Small intestine (tissue), 7 donors: Measurements from ENCODE around the gene VPS35. TPM values are rescaled to one million over a fixed set of nuclear protein-coding genes. Genes with fewer than 3 reads are reported as not detected.

Experiments used
- DNase-seq, 2 donors: peaks; one replicate each; pipeline versions ENCODE4 v3.0.0 to v3.0.0-alpha.2; 2013
- FAIRE-seq: peaks from 2 replicates; lab custom pipeline; 2012; peaks lifted over from hg19 to GRCh38; lab: Jason Lieb, UNC
- H3K27ac ChIP-seq, 3 donors: one replicate each; pipeline ENCODE4 v1.5.1; 2013; ENCODE audit warnings: low read length in 2 of 3, mild to moderate bottlenecking in 2 of 3, control low read depth in 1 of 3, inconsistent platforms in 1 of 3, low read depth in 1 of 3, moderate library complexity in 1 of 3
- H3K27me3 ChIP-seq, 3 donors: one replicate each; pipeline ENCODE4 v1.6.1; 2013; ENCODE audit warnings: low read length in 3 of 3, inconsistent platforms in 1 of 3; ENCODE audit not compliant: control insufficient read depth in 3 of 3, insufficient read depth in 3 of 3
- H3K36me3 ChIP-seq, 3 donors: one replicate each; pipeline ENCODE4 v1.6.1; 2013; ENCODE audit warnings: low read length in 3 of 3, inconsistent platforms in 1 of 3, low read depth in 1 of 3, mild to moderate bottlenecking in 1 of 3, moderate library complexity in 1 of 3; ENCODE audit not compliant: control insufficient read depth in 3 of 3, insufficient read depth in 2 of 3
- H3K4me1 ChIP-seq, 3 donors: one replicate each; pipeline ENCODE4 v1.6.1; 2013; ENCODE audit warnings: low read length in 2 of 3, inconsistent platforms in 1 of 3, low read depth in 1 of 3, mild to moderate bottlenecking in 1 of 3, moderate library complexity in 1 of 3; ENCODE audit not compliant: control insufficient read depth in 3 of 3, insufficient read depth in 2 of 3
- H3K4me3 ChIP-seq, 3 donors: one replicate each; pipeline ENCODE4 v1.5.1; 2013; ENCODE audit warnings: low read length in 3 of 3, control low read depth in 1 of 3, inconsistent platforms in 1 of 3, low read depth in 1 of 3, mild to moderate bottlenecking in 1 of 3, moderate library complexity in 1 of 3
- H3K9me3 ChIP-seq, 2 donors: one replicate each; pipeline ENCODE4 v1.6.1; 2013; ENCODE audit warnings: low read depth in 1 of 2, low read length in 1 of 2; ENCODE audit not compliant: control insufficient read depth in 2 of 2, insufficient read depth in 1 of 2
- WGBS, 3 donors: extraction: QIAGEN DNeasy Blood & Tissue Kit; methylation state at CpG; one replicate each; pipeline ENCODE4 v1.1.7; 2013; 5-methylcytosine and 5-hydroxymethylcytosine counted together
- polyA plus RNA-seq, 4 donors: library from polyadenylated mRNA; stranded (reverse) in 3 of 4; unstranded in 1 of 4; fragments of 200-250 nt in 3 of 4; fragments of 120-200 nt in 1 of 4; gene quantifications; one replicate each; pipeline versions ENCODE4 v1.2.1 to v1.2.3, GENCODE V29; 2013
- donor health status: healthy with polysubstance abuse.
- donor health status: control.
- donor health status: control.
- donor health status: Bipolar disorder and iron deficiency.
- donor health status: healthy.

The VPS35 gene
- polyA plus RNA-seq, 4 donors, result 36.1 to 157 (median 76.3) TPM

DNA sequence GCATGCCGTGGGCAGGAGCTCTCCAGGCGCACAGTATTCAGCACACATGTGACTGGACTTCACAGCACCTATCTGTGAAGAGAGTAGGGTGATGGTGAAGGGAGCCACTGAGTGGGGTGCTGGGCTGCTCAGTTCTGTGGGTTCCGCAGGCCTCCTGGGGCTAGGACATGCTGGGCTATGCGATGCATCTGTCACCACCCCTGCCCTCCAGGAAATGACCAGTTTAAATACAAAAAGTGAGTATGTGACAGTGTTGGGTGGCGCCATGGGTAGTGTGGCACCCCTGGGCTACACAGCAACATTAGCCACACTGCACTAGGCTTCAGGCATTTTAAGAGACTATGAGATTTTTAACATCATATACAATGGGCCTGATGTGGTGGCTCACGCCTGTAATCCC is 30.6 kb upstream of the VPS35 start:
- no peaks in the 10 kb centered on the region for H3K4me1 ChIP-seq
- no peak overlapping the region for H3K4me3 ChIP-seq
- H3K27ac ChIP-seq, result no peak overlapping the region
- no peak for FAIRE-seq
- no peaks in the 10 kb centered on the region for H3K27me3 ChIP-seq
- DNase-seq, result no peak
- WGBS, 3 donors, result 94 to 98% (median 95%) methylated on average over 6 of the region's 6 CpGs
- H3K36me3 ChIP-seq, result no peaks in the 10 kb centered on the region
- H3K9me3 ChIP-seq, result no peaks in the 10 kb centered on the region

DNA sequence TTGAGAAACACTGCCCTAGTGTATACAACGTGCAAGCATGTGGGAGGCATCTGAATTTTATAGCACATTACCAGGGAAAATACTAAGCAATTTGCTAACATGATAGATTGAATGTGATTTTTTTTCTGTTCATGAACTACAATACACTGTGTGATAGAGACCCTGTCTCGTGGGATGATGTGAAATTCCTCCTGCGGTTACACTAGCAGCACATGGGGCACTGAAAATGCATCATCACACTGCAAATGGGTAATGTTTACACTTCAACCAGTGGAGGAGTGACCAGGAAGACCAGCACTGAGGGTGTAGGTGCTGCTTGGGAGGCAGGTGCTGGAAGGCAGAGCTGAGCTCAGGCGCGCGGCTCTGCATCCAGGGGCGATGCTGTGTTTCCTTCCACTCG is 29.2 kb upstream of the VPS35 start:
- FAIRE-seq (no peak), DNase-seq (no peak)
- Histone ChIP-seq H3K36me3 (no peaks in the 10 kb centered on the region), H3K4me3 (no peak overlapping the region), H3K9me3 (no peaks in the 10 kb centered on the region), H3K27me3 (no peaks in the 10 kb centered on the region), H3K27ac (no peak overlapping the region), H3K4me1 (no peaks in the 10 kb centered on the region)
- WGBS, 3 donors, result 81 to 85% (median 84%) methylated on average over 8 of the region's 8 CpGs

- no peaks in the 10 kb centered on the region for H3K9me3 ChIP-seq
- H3K4me3 ChIP-seq, result no peak overlapping the region
- H3K36me3 ChIP-seq, result no peaks in the 10 kb centered on the region
- no peak overlapping the region for H3K27ac ChIP-seq
- FAIRE-seq, result no peak
- no peaks in the 10 kb centered on the region for H3K4me1 ChIP-seq
- 69 to 83% (median 75%) methylated on average over 2 of the region's 2 CpGs for WGBS, 3 donors
- no peak for DNase-seq
- no peaks in the 10 kb centered on the region for H3K27me3 ChIP-seq
These were observed 28.7 kb upstream of the VPS35 start for GRCh38 chr16:46717692-46718091.

GRCh38 chr16:46715769-46716305 is 26.9 kb upstream of the VPS35 start:
- Histone ChIP-seq H3K9me3 (no peaks in the 10 kb centered on the region), H3K27ac (no peak overlapping the region), H3K4me1 (no peaks in the 10 kb centered on the region), H3K27me3 (no peaks in the 10 kb centered on the region), H3K4me3 (no peak overlapping the region), H3K36me3 (no peaks in the 10 kb centered on the region)
- no peak for FAIRE-seq
- 68 to 78% (median 76%) methylated on average over 6 of the region's 6 CpGs for WGBS, 3 donors
- DNase-seq, result no peak

DNA sequence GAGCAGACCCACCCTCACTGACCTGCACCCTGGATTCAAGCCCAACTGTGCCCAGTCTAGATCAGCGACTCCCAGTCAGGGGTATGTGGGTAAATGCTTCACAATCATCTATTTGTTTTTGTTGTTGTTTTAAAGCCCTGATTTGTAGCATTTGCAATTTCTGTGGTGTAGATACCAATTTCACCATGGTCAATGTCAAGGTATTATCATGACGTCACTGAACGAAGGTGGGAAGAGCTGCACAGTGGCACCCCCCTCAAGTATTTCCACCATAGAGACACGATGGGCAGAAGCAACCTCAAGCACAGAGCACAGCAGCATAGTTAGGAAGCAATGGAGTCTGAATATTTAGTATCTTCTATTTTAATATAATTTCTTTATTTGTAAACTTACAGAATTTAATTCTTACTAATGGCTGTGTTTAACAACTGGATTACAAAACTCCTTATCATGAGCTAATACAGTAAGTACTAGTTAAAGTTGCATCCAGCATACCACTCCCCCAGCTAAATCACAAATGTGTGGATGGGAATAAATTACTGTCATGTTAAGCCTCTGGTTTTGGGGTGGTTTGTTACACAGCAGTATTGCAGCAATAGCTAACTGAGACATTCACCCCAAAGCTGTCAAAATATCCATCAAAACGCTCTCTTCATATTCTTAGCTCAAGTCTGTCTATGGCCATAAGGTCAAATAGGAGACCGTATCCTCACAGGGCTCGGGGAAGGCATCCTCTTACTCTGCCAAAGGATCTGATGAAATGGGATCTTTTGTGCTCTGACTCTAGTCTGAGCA is 26.0 kb upstream of the VPS35 start:
- DNase-seq (no peak), FAIRE-seq (no peak)
- H3K36me3 ChIP-seq, result no peaks in the 10 kb centered on the region
- 85 to 91% (median 89%) methylated on average over 7 of the region's 7 CpGs for WGBS, 3 donors
- H3K27ac ChIP-seq, result no peak overlapping the region
- H3K4me1 ChIP-seq, result no peaks in the 10 kb centered on the region
- no peaks in the 10 kb centered on the region for H3K27me3 ChIP-seq
- no peak overlapping the region for H3K4me3 ChIP-seq
- no peaks in the 10 kb centered on the region for H3K9me3 ChIP-seq

DNA sequence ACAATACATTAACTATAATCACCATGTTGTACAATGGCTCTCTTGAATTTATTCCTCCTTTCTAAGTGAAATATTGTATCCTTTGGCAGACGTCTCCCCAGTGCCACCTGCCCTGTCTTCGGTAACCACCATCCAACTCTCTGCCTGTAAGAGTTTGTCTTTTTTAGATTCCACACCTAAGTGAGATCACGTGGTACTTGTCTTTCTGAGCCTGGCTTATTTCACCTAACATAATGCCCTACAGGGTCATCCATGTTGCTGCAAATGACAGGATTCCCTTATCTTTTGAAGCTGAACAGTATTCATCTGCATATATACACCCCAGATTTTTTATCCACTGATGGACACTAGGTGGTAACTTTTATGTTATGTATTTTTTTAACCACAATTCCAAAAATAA is 24.7 kb upstream of the VPS35 start:
- no peaks in the 10 kb centered on the region for H3K4me1 ChIP-seq
- no peaks in the 10 kb centered on the region for H3K9me3 ChIP-seq
- FAIRE-seq (no peak), DNase-seq (no peak)
- H3K27me3 ChIP-seq, result no peaks in the 10 kb centered on the region
- 66 to 70% (median 69%) methylated on average over 3 of the region's 3 CpGs for WGBS, 3 donors
- H3K4me3 ChIP-seq, result no peak overlapping the region
- no peak overlapping the region for H3K27ac ChIP-seq
- H3K36me3 ChIP-seq, result no peaks in the 10 kb centered on the region

GRCh38 chr16:46712911-46713310 is 23.9 kb upstream of the VPS35 start:
- WGBS, 3 donors, result 59 to 79% (median 66%) methylated on average over 2 to 3 of the region's 3 CpGs
- Histone ChIP-seq H3K9me3 (no peaks in the 10 kb centered on the region), H3K4me1 (no peaks in the 10 kb centered on the region), H3K27me3 (no peaks in the 10 kb centered on the region), H3K27ac (no peak overlapping the region), H3K4me3 (no peak overlapping the region), H3K36me3 (no peaks in the 10 kb centered on the region)
- no peak for DNase-seq
- no peak for FAIRE-seq

- 81 to 86% (median 81%) methylated on average over 10 of the region's 10 CpGs for WGBS, 3 donors
These were observed 22.4 kb upstream of the VPS35 start for GRCh38 chr16:46711106-46712058.

More at GRCh38 chr16:46711106-46712058, 22.4 kb upstream of the VPS35 start:
- FAIRE-seq, result no peak
- H3K27me3 ChIP-seq, result no peaks in the 10 kb centered on the region
- DNase-seq, result no peak
- no peaks in the 10 kb centered on the region for H3K9me3 ChIP-seq
- no peaks in the 10 kb centered on the region for H3K4me1 ChIP-seq
- H3K36me3 ChIP-seq, result no peaks in the 10 kb centered on the region
- no peak overlapping the region for H3K4me3 ChIP-seq
- H3K27ac ChIP-seq, result no peak overlapping the region
